DND-41 (cell line): Measurements from ENCODE around the gene RAB3D.

Source experiments
- ATAC-seq: fragments of 200-7000 bp; cut with Tn5 transposase; 3 replicates; pipeline ENCODE4 v1.9.1; 2021; ENCODE audit warnings: low read depth; ENCODE audit not compliant: insufficient read depth
- DNase-seq: peaks from one replicate; pipeline ENCODE4 v3.0.0-alpha.2; 2020
- H2AFZ ChIP-seq: 2 replicates; pipeline ENCODE4 v1.6.0; 2012; ENCODE audit warnings: low read depth, low read length
- H3K27ac ChIP-seq: 2 replicates; pipeline ENCODE4 v1.5.1; 2012; ENCODE audit warnings: low read length, inconsistent platforms
- H3K27me3 ChIP-seq: fragments of 200-600 bp; sonication (generic); 2 replicates; pipeline ENCODE4 v1.6.0; 2012; ENCODE audit warnings: low read length, mild to moderate bottlenecking, inconsistent platforms; ENCODE audit not compliant: insufficient read depth, poor library complexity
- H3K36me3 ChIP-seq: 2 replicates; pipeline ENCODE4 v1.5.1; 2012; ENCODE audit warnings: low read length, inconsistent platforms; ENCODE audit not compliant: insufficient read depth
- H3K4me1 ChIP-seq: 2 replicates; pipeline ENCODE4 v1.5.1; 2012; ENCODE audit warnings: mild to moderate bottlenecking, low read length; ENCODE audit not compliant: insufficient read depth
- H3K4me2 ChIP-seq: 2 replicates; pipeline ENCODE4 v1.6.0; 2012; ENCODE audit warnings: mild to moderate bottlenecking, moderate library complexity, low read length, inconsistent platforms; ENCODE audit not compliant: insufficient read depth
- H3K4me3 ChIP-seq, 2 experiments: fragments of 200-600 bp in 1 of 2; shearing (Covaris generic) in 1 of 2; 2 replicates each; pipeline ENCODE4 v1.5.1; 2012 to 2016; ENCODE audit warnings: inconsistent platforms in 2 of 2, low read length in 2 of 2, mild to moderate bottlenecking in 2 of 2, low read depth in 1 of 2, moderate library complexity in 1 of 2
- H3K79me2 ChIP-seq: 2 replicates; pipeline ENCODE4 v1.6.0; 2012; ENCODE audit warnings: low read length, inconsistent platforms; ENCODE audit not compliant: insufficient read depth
- H3K9ac ChIP-seq: 2 replicates; pipeline ENCODE4 v1.6.0; 2012; ENCODE audit warnings: low read depth, mild to moderate bottlenecking, inconsistent platforms, low read length, moderate library complexity
- H3K9me3 ChIP-seq: 2 replicates; pipeline ENCODE4 v1.5.1; 2012; ENCODE audit warnings: low read length, moderate library complexity, mild to moderate bottlenecking, inconsistent platforms; ENCODE audit not compliant: insufficient read depth, severe bottlenecking
- H4K20me1 ChIP-seq: 2 replicates; pipeline ENCODE4 v1.6.0; 2012; ENCODE audit warnings: low read length; ENCODE audit not compliant: insufficient read depth
- EZH2 ChIP-seq: IDR thresholded peaks from 3 replicates; pipeline ENCODE4 v1.6.1; 2012; ENCODE audit warnings: borderline replicate concordance, low read depth, mild to moderate bottlenecking, moderate library complexity, low read length, inconsistent platforms; ENCODE audit not compliant: severe bottlenecking
- TF ChIP-seq, protein P1 (sequence below): IDR thresholded peaks from 2 replicates; pipeline ENCODE4 v1.5.1; 2012; ENCODE audit warnings: borderline replicate concordance, low read length, moderate library complexity, mild to moderate bottlenecking; ENCODE audit not compliant: poor library complexity, severe bottlenecking; ENCODE audit errors: extremely low read depth

The RAB3D gene

DNA sequence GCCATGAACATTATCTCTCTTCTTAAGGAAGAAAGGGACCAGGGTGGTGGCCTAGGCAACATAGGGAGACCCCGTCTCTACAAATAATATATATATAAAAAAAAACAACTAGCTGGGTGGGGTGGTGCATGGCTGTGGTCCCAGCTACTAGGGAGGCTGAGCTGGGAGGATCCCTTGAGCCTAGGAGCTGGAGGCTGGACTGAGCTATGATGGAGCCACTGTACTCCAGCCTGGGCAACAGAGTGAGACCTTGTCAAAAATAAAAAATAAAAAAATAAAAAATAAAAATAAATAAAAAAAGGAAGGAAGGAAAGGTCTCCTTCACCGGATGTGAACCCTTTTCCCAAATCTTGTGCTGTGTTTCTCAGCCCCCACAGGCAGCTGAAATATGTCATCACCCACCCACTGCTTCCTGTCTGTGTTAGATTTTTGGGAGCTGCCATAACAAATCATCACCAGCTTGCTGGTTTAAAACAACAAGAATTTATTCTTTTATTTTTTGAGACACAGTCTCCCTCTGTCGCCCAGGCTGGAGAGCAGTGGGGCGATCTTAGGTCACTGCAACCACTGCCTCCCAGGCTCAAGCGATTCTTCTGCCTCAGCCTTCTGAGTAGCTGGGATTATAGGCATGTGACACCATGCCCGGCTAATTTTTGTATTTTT lies 53.0 kb downstream of the RAB3D start:
- TF ChIP-seq, protein P1, sequence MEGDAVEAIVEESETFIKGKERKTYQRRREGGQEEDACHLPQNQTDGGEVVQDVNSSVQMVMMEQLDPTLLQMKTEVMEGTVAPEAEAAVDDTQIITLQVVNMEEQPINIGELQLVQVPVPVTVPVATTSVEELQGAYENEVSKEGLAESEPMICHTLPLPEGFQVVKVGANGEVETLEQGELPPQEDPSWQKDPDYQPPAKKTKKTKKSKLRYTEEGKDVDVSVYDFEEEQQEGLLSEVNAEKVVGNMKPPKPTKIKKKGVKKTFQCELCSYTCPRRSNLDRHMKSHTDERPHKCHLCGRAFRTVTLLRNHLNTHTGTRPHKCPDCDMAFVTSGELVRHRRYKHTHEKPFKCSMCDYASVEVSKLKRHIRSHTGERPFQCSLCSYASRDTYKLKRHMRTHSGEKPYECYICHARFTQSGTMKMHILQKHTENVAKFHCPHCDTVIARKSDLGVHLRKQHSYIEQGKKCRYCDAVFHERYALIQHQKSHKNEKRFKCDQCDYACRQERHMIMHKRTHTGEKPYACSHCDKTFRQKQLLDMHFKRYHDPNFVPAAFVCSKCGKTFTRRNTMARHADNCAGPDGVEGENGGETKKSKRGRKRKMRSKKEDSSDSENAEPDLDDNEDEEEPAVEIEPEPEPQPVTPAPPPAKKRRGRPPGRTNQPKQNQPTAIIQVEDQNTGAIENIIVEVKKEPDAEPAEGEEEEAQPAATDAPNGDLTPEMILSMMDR, result no peak
- no peak for TF ChIP-seq EZH2
- no peak for DNase-seq
- H3K79me2 ChIP-seq, result no peaks in the 10 kb centered on the region
- ATAC-seq, result no peak
- no peak overlapping the region for H3K27ac ChIP-seq
- no peaks in the 10 kb centered on the region for H3K27me3 ChIP-seq
- H2AFZ ChIP-seq, result no peak overlapping the region
- H3K4me2 ChIP-seq, result no peak overlapping the region
- no peaks in the 10 kb centered on the region for H3K9me3 ChIP-seq
- H3K4me3 ChIP-seq, result no peak overlapping the region
- no peak overlapping the region for H3K9ac ChIP-seq
- no peaks in the 10 kb centered on the region for H3K36me3 ChIP-seq
- H4K20me1 ChIP-seq, result no peaks in the 10 kb centered on the region
- peaks cover 7% of the 10 kb centered on the region for H3K4me1 ChIP-seq

DNA sequence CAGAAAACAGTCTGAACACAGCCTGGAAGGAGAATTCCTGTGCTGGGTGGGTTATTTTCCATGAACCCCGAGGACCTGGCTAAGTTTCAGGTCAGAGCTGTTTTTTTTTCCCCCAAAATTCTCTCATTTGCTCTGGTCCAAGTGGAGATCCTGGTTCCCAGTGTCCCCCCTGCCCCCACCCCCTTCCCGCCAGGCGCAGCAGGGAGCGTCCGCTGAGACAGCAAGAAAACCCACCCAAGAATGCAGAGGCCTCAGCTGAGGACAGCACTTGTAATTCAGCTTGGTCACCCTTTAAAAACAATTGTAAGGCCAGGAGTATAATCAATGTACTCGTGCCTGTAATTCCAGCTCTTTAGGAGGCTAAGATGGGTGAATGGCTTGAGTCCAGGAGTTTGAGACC lies 54.9 kb downstream of the RAB3D start:
- ATAC-seq (no peak), DNase-seq (no peak)
- Histone ChIP-seq H3K4me2 (no peak overlapping the region), H3K27ac (no peak overlapping the region), H4K20me1 (no peaks in the 10 kb centered on the region), H3K36me3 (no peaks in the 10 kb centered on the region), H3K9me3 (no peaks in the 10 kb centered on the region), H3K9ac (no peak overlapping the region), H3K79me2 (no peaks in the 10 kb centered on the region), H3K4me1 (peaks cover 20% of the 10 kb centered on the region), H2AFZ (no peak overlapping the region), H3K27me3 (no peaks in the 10 kb centered on the region), H3K4me3 (no peak overlapping the region)
- TF ChIP-seq EZH2, result no peak
- TF ChIP-seq, protein P1, result no peak

DNA sequence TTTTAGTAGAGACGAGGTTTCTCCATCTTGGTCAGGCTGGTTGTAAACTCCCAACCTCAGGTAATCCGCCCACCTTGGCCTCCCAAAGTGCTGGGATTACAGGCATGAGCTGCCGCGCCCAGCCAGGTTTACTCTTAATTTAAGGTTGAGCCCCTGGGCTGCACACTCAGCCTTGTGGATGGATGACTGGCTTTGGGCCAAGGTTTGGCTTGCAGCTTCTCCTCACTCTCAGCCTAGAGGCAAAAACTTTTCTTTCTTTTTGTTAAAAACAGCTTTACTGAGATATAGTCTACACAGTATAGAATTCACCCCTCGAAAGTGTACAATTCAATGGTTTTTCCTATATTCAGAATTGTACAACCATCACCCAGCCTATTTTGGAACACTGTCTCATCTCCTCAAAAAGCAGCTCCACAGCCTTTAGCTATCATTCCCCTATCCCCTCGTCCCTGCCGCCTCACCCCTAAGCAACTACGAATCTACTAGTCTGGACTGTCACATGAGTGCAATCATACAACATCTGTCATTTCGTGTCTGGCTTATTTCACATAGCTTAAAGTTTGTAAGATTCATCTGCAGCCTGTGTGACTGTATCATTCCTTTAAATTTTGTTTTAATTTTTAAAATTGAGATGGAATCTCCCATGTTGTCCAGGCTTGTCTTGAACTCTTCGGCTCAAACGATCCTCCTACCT lies 58.0 kb downstream of the RAB3D start:
- H3K4me1 ChIP-seq, result peaks cover 25% of the 10 kb centered on the region
- no peaks in the 10 kb centered on the region for H3K36me3 ChIP-seq
- H3K27me3 ChIP-seq, result no peaks in the 10 kb centered on the region
- H3K4me3 ChIP-seq, result no peak overlapping the region
- TF ChIP-seq, protein P1, result no peak
- TF ChIP-seq EZH2, result no peak
- ATAC-seq (no peak), DNase-seq (no peak)
- H4K20me1 ChIP-seq, result no peaks in the 10 kb centered on the region
- no peak overlapping the region for H3K4me2 ChIP-seq
- peaks cover 21% of the 10 kb centered on the region for H3K9me3 ChIP-seq
- no peaks in the 10 kb centered on the region for H3K79me2 ChIP-seq
- H3K9ac ChIP-seq, result no peak overlapping the region
- no peak overlapping the region for H2AFZ ChIP-seq
- H3K27ac ChIP-seq, result no peak overlapping the region
